ENCODE results near the gene PLCH1.

- TF ChIP-seq CTCF (IDR thresholded peaks at IDR 0.05; ENCODE audit: control extremely low read depth in 1 of 3, insufficient read depth in 1 of 3, low read depth in 1 of 3, low read length in 3 of 3): no peak
- no peak for TF ChIP-seq USF2 (IDR thresholded peaks at IDR 0.05; ENCODE audit: low read length)
- no peak for TF ChIP-seq HDAC2 (IDR thresholded peaks at IDR 0.05; ENCODE audit: borderline replicate concordance in 1 of 2, low read depth in 2 of 2, low read length in 2 of 2)
- no peak for TF ChIP-seq POLR2A (IDR thresholded peaks at IDR 0.05; ENCODE audit: control extremely low read depth in 1 of 2, low read depth in 2 of 2, low read length in 2 of 2)
- TF ChIP-seq SIX5 (IDR thresholded peaks at IDR 0.05; ENCODE audit: low read depth, low read length): no peak
- TF ChIP-seq MAX (IDR thresholded peaks at IDR 0.05): no peak
- no peak for TF ChIP-seq EP300 (IDR thresholded peaks at IDR 0.05; ENCODE audit: borderline replicate concordance in 1 of 2, low read depth in 2 of 2, low read length in 2 of 2)
- no peak for TF ChIP-seq KDM5A (IDR thresholded peaks at IDR 0.05; ENCODE audit: low read length)
- TF ChIP-seq POLR2AphosphoS5 (IDR thresholded peaks at IDR 0.05; ENCODE audit: low read depth, low read length): no peak
- 0 out of 2 replicates have a peak, but pooled peaks have one; percentile 51 for TF ChIP-seq YY1 (IDR thresholded peaks at IDR 0.05; ENCODE audit: low read depth, low read length)
- no peak for TF ChIP-seq JUND (IDR thresholded peaks at IDR 0.05; ENCODE audit: low read length)
- TF ChIP-seq ATF3 (IDR thresholded peaks at IDR 0.05; ENCODE audit: insufficient read depth, low read depth, low read length): no peak
- no peak for TF ChIP-seq RFX5 (IDR thresholded peaks at IDR 0.05; ENCODE audit: borderline replicate concordance, low read depth, low read length)
- no peak for TF ChIP-seq TAF7 (optimal IDR thresholded peaks at IDR 0.05; ENCODE audit: borderline replicate concordance, low read depth, low read length)
Observed at GRCh38 chr3:155495387-155495786, 249.5 kb downstream of the PLCH1 start.

Measured in H1 (cell line).